Liver (tissue), 9 donors: ENCODE data around the gene DCAF8L1. TPM values are rescaled to one million over a fixed set of nuclear protein-coding genes. Genes with fewer than 3 reads are reported as not detected.

Experiments
- DNase-seq: peaks from one replicate; pipeline ENCODE4 v3.0.0-alpha.2; 2017; ENCODE audit warnings: low spot score
- H3K27ac ChIP-seq, 2 donors: one replicate each; pipeline ENCODE4 v1.7.0; 2013; ENCODE audit warnings: inconsistent platforms in 2 of 2, low read length in 2 of 2, control low read depth in 1 of 2, low read depth in 1 of 2, mild to moderate bottlenecking in 1 of 2
- H3K27me3 ChIP-seq, 4 donors: one replicate each; pipeline versions ENCODE4 v1.6.1 to v1.7.0; 2013; ENCODE audit warnings: low read length in 3 of 4, inconsistent platforms in 1 of 4, mild to moderate bottlenecking in 1 of 4, moderate library complexity in 1 of 4; ENCODE audit not compliant: control insufficient read depth in 4 of 4, insufficient read depth in 4 of 4
- H3K36me3 ChIP-seq, 4 donors: one replicate each; pipeline versions ENCODE4 v1.6.1 to v1.7.0; 2013; ENCODE audit warnings: low read length in 3 of 4, mild to moderate bottlenecking in 3 of 4, low read depth in 1 of 4, moderate library complexity in 1 of 4; ENCODE audit not compliant: control insufficient read depth in 4 of 4, insufficient read depth in 3 of 4
- H3K4me1 ChIP-seq, 4 donors: one replicate each; pipeline versions ENCODE4 v1.6.1 to v1.7.0; 2013; ENCODE audit warnings: low read length in 3 of 4, mild to moderate bottlenecking in 3 of 4, moderate library complexity in 1 of 4; ENCODE audit not compliant: control insufficient read depth in 4 of 4, insufficient read depth in 4 of 4
- H3K4me3 ChIP-seq, 3 donors: one replicate each; pipeline versions ENCODE4 v1.6.1 to v1.7.0; 2013; ENCODE audit warnings: low read length in 3 of 3, control low read depth in 1 of 3, low read depth in 1 of 3, mild to moderate bottlenecking in 1 of 3
- H3K9ac ChIP-seq, 2 donors: one replicate each; pipeline ENCODE4 v1.7.0; 2013; ENCODE audit warnings: low read length in 2 of 2, mild to moderate bottlenecking in 2 of 2, moderate library complexity in 2 of 2, control low read depth in 1 of 2, low read depth in 1 of 2
- H3K9me3 ChIP-seq, 4 donors: one replicate each; pipeline versions ENCODE4 v1.6.1 to v1.7.0; 2013; ENCODE audit warnings: low read length in 3 of 4; ENCODE audit not compliant: control insufficient read depth in 4 of 4
- EGR1 ChIP-seq, 2 donors: IDR thresholded peaks; 2 replicates each; pipeline ENCODE4 v1.6.1; 2016 to 2018; ENCODE audit warnings: antibody characterized with exemption in 2 of 2, low read depth in 2 of 2
- FOXA1 ChIP-seq: IDR thresholded peaks from 2 replicates; pipeline ENCODE4 v1.6.1; 2016; ENCODE audit warnings: antibody characterized with exemption
- FOXA2 ChIP-seq: IDR thresholded peaks from 2 replicates; pipeline ENCODE4 v1.6.1; 2016; ENCODE audit warnings: antibody characterized with exemption
- GABPA ChIP-seq, 2 donors: IDR thresholded peaks in 1 of 2; conservative IDR thresholded peaks in 1 of 2; 2 replicates each; pipeline ENCODE4 v1.6.1; 2016; ENCODE audit warnings: antibody characterized with exemption in 2 of 2, mild to moderate bottlenecking in 1 of 2, moderate library complexity in 1 of 2
- HNF4A ChIP-seq, 2 donors: conservative IDR thresholded peaks; 2 replicates each; pipeline ENCODE4 v1.6.1; 2016; ENCODE audit warnings: antibody characterized with exemption in 2 of 2, mild to moderate bottlenecking in 2 of 2
- HNF4G ChIP-seq: IDR thresholded peaks from 2 replicates; pipeline ENCODE4 v1.6.1; 2016; ENCODE audit warnings: antibody characterized with exemption
- JUND ChIP-seq, 2 donors: IDR thresholded peaks; 2 replicates each; pipeline ENCODE4 v1.6.1; 2016; ENCODE audit warnings: antibody characterized with exemption in 2 of 2
- NR2F2 ChIP-seq: IDR thresholded peaks from 2 replicates; pipeline ENCODE4 v1.6.1; 2016; ENCODE audit warnings: antibody characterized with exemption
- RAD21 ChIP-seq, 2 donors: IDR thresholded peaks; 2 replicates each; pipeline ENCODE4 v1.6.1; 2016; ENCODE audit warnings: antibody characterized with exemption in 2 of 2, mild to moderate bottlenecking in 2 of 2
- RXRA ChIP-seq, 2 donors: IDR thresholded peaks; 2 replicates each; pipeline ENCODE4 v1.6.1; 2017 to 2018; ENCODE audit warnings: antibody characterized with exemption in 2 of 2, mild to moderate bottlenecking in 1 of 2
- SP1 ChIP-seq: IDR thresholded peaks from 2 replicates; pipeline ENCODE4 v1.6.1; 2018; ENCODE audit warnings: antibody characterized with exemption, mild to moderate bottlenecking
- TAF1 ChIP-seq: conservative IDR thresholded peaks from 2 replicates; pipeline ENCODE4 v1.6.1; 2016; ENCODE audit warnings: antibody characterized with exemption, mild to moderate bottlenecking
- YY1 ChIP-seq: IDR thresholded peaks from 2 replicates; pipeline ENCODE4 v1.6.1; 2016; ENCODE audit warnings: antibody characterized with exemption, mild to moderate bottlenecking
- WGBS: extraction: QIAGEN DNeasy Blood & Tissue Kit; methylation state at CpG from one replicate; pipeline ENCODE4 v1.1.7; 2013; 5-methylcytosine and 5-hydroxymethylcytosine counted together
- polyA plus RNA-seq, 2 donors: library from polyadenylated mRNA; stranded (reverse) in 1 of 2; unstranded in 1 of 2; fragments of 200-250 nt in 1 of 2; fragments of >200 nt in 1 of 2; fragmentation: Nextera tagmentation in 1 of 2; extraction: Ambion mirVana in 1 of 2; gene quantifications; one replicate each; pipeline versions ENCODE4 v1.2.1 to v1.2.3, GENCODE V29; 2013 to 2015
- total RNA-seq, 2 donors: library from RNA; depleted of rRNA; stranded (reverse); fragments of >200 nt; gene quantifications; one replicate each; pipeline ENCODE4 v1.2.3, GENCODE V29; 2014
- TF ChIP-seq, protein P1 (sequence below): fragments of 150-350 bp; IDR thresholded peaks from 2 replicates; pipeline ENCODE4 v1.5.1; 2017; ENCODE audit warnings: improper control_type of control experiment, low read depth, low read length; ENCODE audit not compliant: missing input control
- TF ChIP-seq, protein P2 (sequence below): IDR thresholded peaks from 2 replicates; pipeline ENCODE4 v1.6.1; 2016; ENCODE audit warnings: antibody characterized with exemption, mild to moderate bottlenecking
- TF ChIP-seq, protein P3 (sequence below): IDR thresholded peaks from 2 replicates; pipeline ENCODE4 v1.6.1; 2016; ENCODE audit warnings: antibody characterized with exemption
- TF ChIP-seq, protein P4 (sequence below): IDR thresholded peaks from 2 replicates; pipeline ENCODE4 v1.6.1; 2016; ENCODE audit warnings: antibody characterized with exemption
- TF ChIP-seq, protein P5 (sequence below): IDR thresholded peaks from 2 replicates; pipeline ENCODE4 v1.6.1; 2016; ENCODE audit warnings: antibody characterized with exemption
- donor health status: healthy.
- donor health status: healthy.
- donor health status: healthy.
- donor health status: healthy.
- donor health status: healthy.

Gene DCAF8L1
- total and polyA plus RNA-seq, 4 donors, result not detected

DNA sequence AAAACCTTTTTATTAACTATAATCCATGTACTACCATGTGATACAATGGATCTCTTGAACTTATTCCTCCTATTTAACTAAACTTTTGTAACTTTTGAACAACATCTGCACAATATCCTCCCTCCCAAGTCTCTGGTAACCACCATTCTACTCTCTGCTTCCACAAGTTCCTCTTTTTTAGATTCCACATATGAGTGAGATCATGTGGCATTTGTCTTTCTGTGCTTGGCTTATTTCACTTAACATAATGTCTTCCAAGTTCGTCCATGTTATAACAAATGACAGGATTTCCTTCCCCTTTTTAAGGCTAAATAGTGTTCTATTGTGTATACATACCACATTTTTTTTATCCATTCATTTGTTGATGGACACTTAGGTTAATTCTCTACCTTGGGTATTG, 28.1 kb downstream of the DCAF8L1 start:
- no peaks in the 10 kb centered on the region for H3K27me3 ChIP-seq
- H3K4me1 ChIP-seq, result no peaks in the 10 kb centered on the region
- TF ChIP-seq SP1 (no peak), HNF4G (no peak), TAF1 (no peak), EGR1 (IDR thresholded peaks at IDR 0.05; ENCODE audit: low read depth in 2 of 2) (no peak)
- TF ChIP-seq, protein P1, sequence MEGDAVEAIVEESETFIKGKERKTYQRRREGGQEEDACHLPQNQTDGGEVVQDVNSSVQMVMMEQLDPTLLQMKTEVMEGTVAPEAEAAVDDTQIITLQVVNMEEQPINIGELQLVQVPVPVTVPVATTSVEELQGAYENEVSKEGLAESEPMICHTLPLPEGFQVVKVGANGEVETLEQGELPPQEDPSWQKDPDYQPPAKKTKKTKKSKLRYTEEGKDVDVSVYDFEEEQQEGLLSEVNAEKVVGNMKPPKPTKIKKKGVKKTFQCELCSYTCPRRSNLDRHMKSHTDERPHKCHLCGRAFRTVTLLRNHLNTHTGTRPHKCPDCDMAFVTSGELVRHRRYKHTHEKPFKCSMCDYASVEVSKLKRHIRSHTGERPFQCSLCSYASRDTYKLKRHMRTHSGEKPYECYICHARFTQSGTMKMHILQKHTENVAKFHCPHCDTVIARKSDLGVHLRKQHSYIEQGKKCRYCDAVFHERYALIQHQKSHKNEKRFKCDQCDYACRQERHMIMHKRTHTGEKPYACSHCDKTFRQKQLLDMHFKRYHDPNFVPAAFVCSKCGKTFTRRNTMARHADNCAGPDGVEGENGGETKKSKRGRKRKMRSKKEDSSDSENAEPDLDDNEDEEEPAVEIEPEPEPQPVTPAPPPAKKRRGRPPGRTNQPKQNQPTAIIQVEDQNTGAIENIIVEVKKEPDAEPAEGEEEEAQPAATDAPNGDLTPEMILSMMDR, result no peak
- no peak overlapping the region for H3K4me3 ChIP-seq
- no peaks in the 10 kb centered on the region for H3K9me3 ChIP-seq
- no peak overlapping the region for H3K9ac ChIP-seq
- no peak for DNase-seq
- WGBS, result 38% methylated on average over 1 of the region's 1 CpG
- H3K36me3 ChIP-seq, result no peaks in the 10 kb centered on the region
- H3K27ac ChIP-seq, result no peak overlapping the region

DNA sequence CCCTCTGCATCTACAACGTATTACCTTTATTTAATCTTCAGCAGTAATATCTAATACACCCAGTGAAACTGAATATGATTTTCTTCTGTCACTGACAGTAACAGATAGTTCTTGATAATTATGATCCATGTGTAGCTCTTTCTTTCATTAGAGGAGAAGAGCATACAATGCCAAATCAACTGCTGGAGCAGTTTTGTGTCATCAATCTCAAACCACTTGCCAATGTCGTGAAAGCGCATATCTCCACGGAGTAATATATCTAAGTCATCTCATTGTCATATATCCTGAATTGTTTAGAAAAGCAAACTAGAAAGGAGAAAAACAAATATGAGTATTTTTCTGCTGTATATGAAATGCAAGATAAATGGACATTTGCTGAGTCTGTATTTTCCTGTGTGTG, 47.9 kb downstream of the DCAF8L1 start:
- no peaks in the 10 kb centered on the region for H3K9me3 ChIP-seq
- no peak overlapping the region for H3K27ac ChIP-seq
- no peak overlapping the region for H3K4me3 ChIP-seq
- no peaks in the 10 kb centered on the region for H3K36me3 ChIP-seq
- no peaks in the 10 kb centered on the region for H3K27me3 ChIP-seq
- WGBS, result 78% methylated on average over 4 of the region's 4 CpGs
- no peak overlapping the region for H3K9ac ChIP-seq
- H3K4me1 ChIP-seq, result no peaks in the 10 kb centered on the region
- DNase-seq, result no peak
- TF ChIP-seq, protein P1, result no peak
- TF ChIP-seq, protein P2, sequence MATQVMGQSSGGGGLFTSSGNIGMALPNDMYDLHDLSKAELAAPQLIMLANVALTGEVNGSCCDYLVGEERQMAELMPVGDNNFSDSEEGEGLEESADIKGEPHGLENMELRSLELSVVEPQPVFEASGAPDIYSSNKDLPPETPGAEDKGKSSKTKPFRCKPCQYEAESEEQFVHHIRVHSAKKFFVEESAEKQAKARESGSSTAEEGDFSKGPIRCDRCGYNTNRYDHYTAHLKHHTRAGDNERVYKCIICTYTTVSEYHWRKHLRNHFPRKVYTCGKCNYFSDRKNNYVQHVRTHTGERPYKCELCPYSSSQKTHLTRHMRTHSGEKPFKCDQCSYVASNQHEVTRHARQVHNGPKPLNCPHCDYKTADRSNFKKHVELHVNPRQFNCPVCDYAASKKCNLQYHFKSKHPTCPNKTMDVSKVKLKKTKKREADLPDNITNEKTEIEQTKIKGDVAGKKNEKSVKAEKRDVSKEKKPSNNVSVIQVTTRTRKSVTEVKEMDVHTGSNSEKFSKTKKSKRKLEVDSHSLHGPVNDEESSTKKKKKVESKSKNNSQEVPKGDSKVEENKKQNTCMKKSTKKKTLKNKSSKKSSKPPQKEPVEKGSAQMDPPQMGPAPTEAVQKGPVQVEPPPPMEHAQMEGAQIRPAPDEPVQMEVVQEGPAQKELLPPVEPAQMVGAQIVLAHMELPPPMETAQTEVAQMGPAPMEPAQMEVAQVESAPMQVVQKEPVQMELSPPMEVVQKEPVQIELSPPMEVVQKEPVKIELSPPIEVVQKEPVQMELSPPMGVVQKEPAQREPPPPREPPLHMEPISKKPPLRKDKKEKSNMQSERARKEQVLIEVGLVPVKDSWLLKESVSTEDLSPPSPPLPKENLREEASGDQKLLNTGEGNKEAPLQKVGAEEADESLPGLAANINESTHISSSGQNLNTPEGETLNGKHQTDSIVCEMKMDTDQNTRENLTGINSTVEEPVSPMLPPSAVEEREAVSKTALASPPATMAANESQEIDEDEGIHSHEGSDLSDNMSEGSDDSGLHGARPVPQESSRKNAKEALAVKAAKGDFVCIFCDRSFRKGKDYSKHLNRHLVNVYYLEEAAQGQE, result no peak
- TF ChIP-seq HNF4G, result no peak
- TF ChIP-seq, protein P3, sequence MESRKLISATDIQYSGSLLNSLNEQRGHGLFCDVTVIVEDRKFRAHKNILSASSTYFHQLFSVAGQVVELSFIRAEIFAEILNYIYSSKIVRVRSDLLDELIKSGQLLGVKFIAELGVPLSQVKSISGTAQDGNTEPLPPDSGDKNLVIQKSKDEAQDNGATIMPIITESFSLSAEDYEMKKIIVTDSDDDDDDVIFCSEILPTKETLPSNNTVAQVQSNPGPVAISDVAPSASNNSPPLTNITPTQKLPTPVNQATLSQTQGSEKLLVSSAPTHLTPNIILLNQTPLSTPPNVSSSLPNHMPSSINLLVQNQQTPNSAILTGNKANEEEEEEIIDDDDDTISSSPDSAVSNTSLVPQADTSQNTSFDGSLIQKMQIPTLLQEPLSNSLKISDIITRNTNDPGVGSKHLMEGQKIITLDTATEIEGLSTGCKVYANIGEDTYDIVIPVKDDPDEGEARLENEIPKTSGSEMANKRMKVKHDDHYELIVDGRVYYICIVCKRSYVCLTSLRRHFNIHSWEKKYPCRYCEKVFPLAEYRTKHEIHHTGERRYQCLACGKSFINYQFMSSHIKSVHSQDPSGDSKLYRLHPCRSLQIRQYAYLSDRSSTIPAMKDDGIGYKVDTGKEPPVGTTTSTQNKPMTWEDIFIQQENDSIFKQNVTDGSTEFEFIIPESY, result no peak
- TF ChIP-seq NR2F2, result no peak
- no peak for TF ChIP-seq RAD21 (IDR thresholded peaks at IDR 0.05)
- no peak for TF ChIP-seq RXRA (IDR thresholded peaks at IDR 0.05)
- no peak for TF ChIP-seq GABPA (IDR thresholded peaks at IDR 0.05 in 1 of 2, conservative IDR thresholded peaks at IDR 0.05 in 1 of 2)
- no peak for TF ChIP-seq YY1
- TF ChIP-seq HNF4A (conservative IDR thresholded peaks at IDR 0.05), result no peak
- TF ChIP-seq, protein P4, sequence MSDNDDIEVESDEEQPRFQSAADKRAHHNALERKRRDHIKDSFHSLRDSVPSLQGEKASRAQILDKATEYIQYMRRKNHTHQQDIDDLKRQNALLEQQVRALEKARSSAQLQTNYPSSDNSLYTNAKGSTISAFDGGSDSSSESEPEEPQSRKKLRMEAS, result no peak
- no peak for TF ChIP-seq SP1
- no peak for TF ChIP-seq JUND (IDR thresholded peaks at IDR 0.05)
- no peak for TF ChIP-seq EGR1 (IDR thresholded peaks at IDR 0.05; ENCODE audit: low read depth in 2 of 2)
- no peak for TF ChIP-seq FOXA1
- TF ChIP-seq TAF1, result no peak
- TF ChIP-seq FOXA2, result no peak
- TF ChIP-seq, protein P5, sequence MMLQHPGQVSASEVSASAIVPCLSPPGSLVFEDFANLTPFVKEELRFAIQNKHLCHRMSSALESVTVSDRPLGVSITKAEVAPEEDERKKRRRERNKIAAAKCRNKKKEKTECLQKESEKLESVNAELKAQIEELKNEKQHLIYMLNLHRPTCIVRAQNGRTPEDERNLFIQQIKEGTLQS, result no peak
